GM23248 (cell line): ENCODE results near the gene SNX20. TPM values are rescaled to one million over a fixed set of nuclear protein-coding genes. Genes with fewer than 3 reads are reported as not detected.

Experiments
- DNase-seq: peaks from one replicate; pipeline ENCODE4 v3.0.0-alpha.2; 2015
- H2AFZ ChIP-seq: fragments of 200-600 bp; sonication (generic); 2 replicates; pipeline ENCODE4 v1.6.1; 2016; ENCODE audit warnings: antibody characterized with exemption
- H3F3A ChIP-seq: fragments of 200-600 bp; sonication (generic); 2 replicates; pipeline ENCODE4 v1.6.1; 2016; ENCODE audit warnings: mild to moderate bottlenecking, antibody characterized with exemption, mixed run types; ENCODE audit not compliant: insufficient read depth
- H3K27ac ChIP-seq: fragments of 200-600 bp; sonication (generic); 2 replicates; pipeline ENCODE4 v1.5.1; 2016; ENCODE audit warnings: mild to moderate bottlenecking
- H3K27me3 ChIP-seq: fragments of 200-600 bp; sonication (generic); replicated peaks from 2 replicates; pipeline ENCODE4 v1.6.1; 2016; ENCODE audit warnings: mild to moderate bottlenecking; ENCODE audit not compliant: insufficient read depth
- H3K36me3 ChIP-seq: fragments of 200-600 bp; sonication (generic); 2 replicates; pipeline ENCODE4 v1.6.1; 2016; ENCODE audit warnings: low read depth, mild to moderate bottlenecking
- H3K4me1 ChIP-seq: fragments of 200-600 bp; sonication (generic); 2 replicates; pipeline ENCODE4 v1.6.1; 2016; ENCODE audit warnings: mild to moderate bottlenecking; ENCODE audit not compliant: insufficient read depth
- H3K4me2 ChIP-seq: fragments of 200-600 bp; sonication (generic); one replicate; pipeline ENCODE4 v1.6.1; 2016; ENCODE audit warnings: mild to moderate bottlenecking; ENCODE audit not compliant: unreplicated experiment
- H3K4me3 ChIP-seq: fragments of 200-600 bp; sonication (generic); 2 replicates; pipeline ENCODE4 v1.5.1; 2016; ENCODE audit warnings: mild to moderate bottlenecking
- H3K79me2 ChIP-seq: fragments of 200-600 bp; sonication (generic); 2 replicates; pipeline ENCODE4 v1.6.1; 2016; ENCODE audit warnings: mild to moderate bottlenecking; ENCODE audit not compliant: insufficient read depth
- H3K9ac ChIP-seq: fragments of 200-600 bp; sonication (generic); 2 replicates; pipeline ENCODE4 v1.6.1; 2016; ENCODE audit warnings: mild to moderate bottlenecking
- H3K9me2 ChIP-seq: fragments of 200-600 bp; sonication (generic); 2 replicates; pipeline ENCODE4 v1.6.1; 2016; ENCODE audit warnings: mixed run types, mild to moderate bottlenecking, moderate library complexity; ENCODE audit not compliant: insufficient read depth
- H3K9me3 ChIP-seq: fragments of 200-600 bp; sonication (generic); one replicate; pipeline ENCODE4 v1.6.1; 2017; ENCODE audit warnings: low read depth
- H4K20me1 ChIP-seq: fragments of 200-600 bp; sonication (generic); 2 replicates; pipeline ENCODE4 v1.6.0; 2016; ENCODE audit not compliant: insufficient read depth
- EZH2 ChIP-seq: fragments of 200-600 bp; sonication (generic); IDR thresholded peaks from 2 replicates; pipeline ENCODE4 v1.6.1; 2018; ENCODE audit warnings: antibody characterized with exemption, mild to moderate bottlenecking; ENCODE audit not compliant: insufficient read depth, poor library complexity, severe bottlenecking
- EZH2phosphoT487 ChIP-seq: fragments of 200-600 bp; sonication (generic); IDR thresholded peaks from 2 replicates; pipeline ENCODE4 v1.6.1; 2018; ENCODE audit warnings: antibody characterized with exemption, moderate library complexity, mild to moderate bottlenecking, low read depth; ENCODE audit not compliant: insufficient read depth
- WGBS, 2 experiments: methylation state at CpG; one replicate each; pipeline ENCODE4 v1.1.6; 2015 to 2017; ENCODE audit warnings: low lambda C conversion rate in 2 of 2, low coverage in 1 of 2; ENCODE audit errors: missing lambda C conversion rate in 2 of 2; 5-methylcytosine and 5-hydroxymethylcytosine counted together
- in situ Hi-C: fragments of 300-500 bp; cut with MboI; formaldehyde crosslinking; loops from 2 replicates; pipeline ENCODE4 v1.15.0; 2020
- polyA plus RNA-seq: library from polyadenylated mRNA; unstranded; fragments of >200 nt; fragmentation: Nextera tagmentation; extraction: Ambion mirVana; gene quantifications from 2 replicates; pipeline ENCODE4 v1.2.1, GENCODE V29; 2016
- total RNA-seq: library from RNA; depleted of rRNA; stranded (reverse); fragments of >200 nt; shearing (Covaris generic); gene quantifications from 2 replicates; pipeline ENCODE4 v1.2.3, GENCODE V29; 2014

Gene SNX20
- total and polyA plus RNA-seq, 2 experiments from 2014 or later: not detected

DNA sequence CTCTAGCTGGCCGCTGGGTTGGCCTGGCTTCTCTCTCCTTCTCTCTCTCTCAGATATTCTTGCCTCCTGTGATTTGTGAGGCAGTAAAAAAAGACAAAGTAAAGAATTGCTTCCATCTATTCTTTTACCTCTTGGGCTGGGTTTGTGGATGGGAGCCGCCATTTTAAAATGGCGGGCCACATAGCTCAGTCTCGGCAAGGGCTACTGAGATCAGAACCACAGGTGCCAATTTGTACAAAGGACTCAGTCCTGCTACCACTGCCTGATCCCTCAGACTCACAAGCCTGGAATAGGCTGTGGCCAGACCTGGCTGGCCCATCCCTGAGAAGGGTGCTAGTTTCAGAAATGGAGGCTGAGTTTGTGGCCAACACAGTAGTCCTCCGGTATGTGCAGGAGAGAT lies 36.4 kb upstream of the SNX20 start:
- H3K27me3 ChIP-seq: no peaks in the 10 kb centered on the region
- no peaks in the 10 kb centered on the region for H3K9me2 ChIP-seq
- H3K9ac ChIP-seq: no peak overlapping the region
- WGBS, 2 experiments: 74 to 80% methylated on average over 5 of the region's 5 CpGs
- H4K20me1 ChIP-seq: no peaks in the 10 kb centered on the region
- no peaks in the 10 kb centered on the region for H3K4me1 ChIP-seq
- no peaks in the 10 kb centered on the region for H3K9me3 ChIP-seq
- no peak overlapping the region for H3K4me3 ChIP-seq
- no peak overlapping the region for H3K4me2 ChIP-seq
- in situ Hi-C loops: no loop called here
- no peak for DNase-seq
- no peak overlapping the region for H3K27ac ChIP-seq
- H3K36me3 ChIP-seq: no peaks in the 10 kb centered on the region
- no peaks in the 10 kb centered on the region for H3F3A ChIP-seq
- TF ChIP-seq EZH2phosphoT487: no peak
- no peak for TF ChIP-seq EZH2
- H3K79me2 ChIP-seq: no peaks in the 10 kb centered on the region
- no peak overlapping the region for H2AFZ ChIP-seq

DNA sequence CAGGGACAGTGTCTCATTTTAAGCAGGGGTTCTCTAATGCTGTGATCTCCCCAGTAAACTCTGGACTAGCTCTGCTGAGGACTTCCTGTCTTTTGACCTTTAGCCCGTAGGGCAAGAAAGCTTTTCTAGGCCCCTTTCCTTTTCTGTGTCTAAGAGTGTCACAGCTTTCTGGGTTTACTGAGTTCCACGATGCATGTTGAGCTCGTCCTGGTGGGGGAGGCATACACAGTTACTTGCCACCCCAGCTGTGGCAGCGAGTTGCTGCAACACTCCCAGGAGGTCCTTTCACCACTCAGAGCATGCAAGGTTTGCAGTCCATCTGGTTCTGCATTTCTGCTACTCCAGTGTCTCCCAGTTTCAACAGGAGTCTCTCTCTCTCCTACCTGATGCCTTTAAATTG lies 36.0 kb upstream of the SNX20 start:
- Histone ChIP-seq H3K27me3 (no peaks in the 10 kb centered on the region), H3K36me3 (no peaks in the 10 kb centered on the region), H3K9me3 (no peaks in the 10 kb centered on the region), H2AFZ (no peak overlapping the region), H3F3A (no peaks in the 10 kb centered on the region), H3K27ac (no peak overlapping the region), H3K4me2 (no peak overlapping the region), H3K79me2 (no peaks in the 10 kb centered on the region), H4K20me1 (no peaks in the 10 kb centered on the region), H3K9me2 (no peaks in the 10 kb centered on the region), H3K4me1 (no peaks in the 10 kb centered on the region), H3K9ac (no peak overlapping the region), H3K4me3 (no peak overlapping the region)
- TF ChIP-seq EZH2 (no peak), EZH2phosphoT487 (no peak)
- in situ Hi-C loops: no loop called here
- no peak for DNase-seq
- 72 to 76% methylated on average over 4 of the region's 4 CpGs for WGBS, 2 experiments

DNA sequence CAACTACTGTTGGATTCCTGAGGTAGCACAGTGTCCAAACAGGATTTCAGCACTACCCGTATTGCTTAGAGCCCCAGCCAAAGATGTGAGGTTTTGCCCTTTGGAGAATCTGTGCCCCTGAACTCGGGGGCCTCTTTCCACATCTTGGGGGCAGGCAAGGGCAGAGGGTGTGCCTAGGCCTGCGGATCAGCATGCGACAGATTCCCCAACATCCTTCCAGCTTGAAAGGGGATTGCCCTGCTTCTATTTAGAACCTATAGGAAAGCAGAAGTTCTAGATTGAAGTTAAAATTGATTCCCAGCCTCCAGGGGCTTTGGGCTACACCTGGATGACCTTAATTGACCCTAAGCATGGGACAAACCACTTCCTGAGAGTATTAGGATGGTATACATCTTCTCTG lies 31.8 kb upstream of the SNX20 start:
- H3K9me2 ChIP-seq: no peaks in the 10 kb centered on the region
- 63 to 71% methylated on average over 4 of the region's 4 CpGs for WGBS, 2 experiments
- in situ Hi-C loops: no loop called here

GRCh38 chr16:50712560-50712898 lies 31.4 kb upstream of the SNX20 start:
- in situ Hi-C loops: no loop called here
- no peak for DNase-seq
- H3K27me3 ChIP-seq: no peaks in the 10 kb centered on the region
- H3K27ac ChIP-seq: no peak overlapping the region
- no peaks in the 10 kb centered on the region for H3K9me3 ChIP-seq
- no peaks in the 10 kb centered on the region for H3K9me2 ChIP-seq
- H3F3A ChIP-seq: no peaks in the 10 kb centered on the region
- no peaks in the 10 kb centered on the region for H3K79me2 ChIP-seq
- H2AFZ ChIP-seq: no peak overlapping the region
- no peak for TF ChIP-seq EZH2phosphoT487
- TF ChIP-seq EZH2: no peak
- whole genome bisulfite sequencing, 2 experiments: 65 to 91% methylated on average over 3 of the region's 3 CpGs
- H3K4me1 ChIP-seq: no peaks in the 10 kb centered on the region
- H4K20me1 ChIP-seq: no peaks in the 10 kb centered on the region
- no peaks in the 10 kb centered on the region for H3K36me3 ChIP-seq
- no peak overlapping the region for H3K4me3 ChIP-seq
- no peak overlapping the region for H3K9ac ChIP-seq
- no peak overlapping the region for H3K4me2 ChIP-seq

More for the DNA sequence above, 31.8 kb upstream of the SNX20 start:
- Histone ChIP-seq H3K79me2 (no peaks in the 10 kb centered on the region), H3K27me3 (no peaks in the 10 kb centered on the region), H3K36me3 (no peaks in the 10 kb centered on the region), H3K9ac (no peak overlapping the region), H3K4me3 (no peak overlapping the region), H3K9me3 (no peaks in the 10 kb centered on the region), H2AFZ (no peak overlapping the region), H3K4me1 (no peaks in the 10 kb centered on the region), H3K27ac (no peak overlapping the region), H3F3A (no peaks in the 10 kb centered on the region), H3K4me2 (no peak overlapping the region), H4K20me1 (no peaks in the 10 kb centered on the region)
- no peak for DNase-seq
- no peak for TF ChIP-seq EZH2
- no peak for TF ChIP-seq EZH2phosphoT487

DNA sequence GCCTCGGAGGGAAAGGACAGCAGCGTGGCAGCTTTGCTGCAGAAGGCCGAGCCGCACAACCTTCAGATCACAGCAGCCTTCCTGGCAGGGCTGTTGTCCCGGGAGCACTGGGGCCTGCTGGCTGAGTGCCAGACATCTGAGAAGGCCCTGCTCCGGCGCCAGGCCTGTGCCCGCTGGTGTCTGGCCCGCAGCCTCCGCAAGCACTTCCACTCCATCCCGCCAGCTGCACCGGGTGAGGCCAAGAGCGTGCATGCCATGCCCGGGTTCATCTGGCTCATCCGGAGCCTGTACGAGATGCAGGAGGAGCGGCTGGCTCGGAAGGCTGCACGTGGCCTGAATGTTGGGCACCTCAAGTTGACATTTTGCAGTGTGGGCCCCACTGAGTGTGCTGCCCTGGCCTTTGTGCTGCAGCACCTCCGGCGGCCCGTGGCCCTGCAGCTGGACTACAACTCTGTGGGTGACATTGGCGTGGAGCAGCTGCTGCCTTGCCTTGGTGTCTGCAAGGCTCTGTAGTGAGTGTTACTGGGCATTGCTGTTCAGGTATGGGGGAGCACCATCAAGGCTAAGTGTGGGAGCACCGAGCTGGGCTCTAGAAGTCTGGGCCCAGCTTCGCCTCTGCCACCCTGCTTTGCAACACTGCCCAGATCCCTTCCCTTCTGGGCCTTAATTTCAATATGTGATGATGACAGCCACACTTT lies 30.9 kb upstream of the SNX20 start:
- no peak overlapping the region for H3K27ac ChIP-seq
- H3K9me3 ChIP-seq: no peaks in the 10 kb centered on the region
- H3K9me2 ChIP-seq: no peaks in the 10 kb centered on the region
- 72 to 73% methylated on average over 22 to 25 of the region's 25 CpGs for WGBS, 2 experiments
- H3K27me3 ChIP-seq: no peaks in the 10 kb centered on the region
- no peaks in the 10 kb centered on the region for H3K79me2 ChIP-seq
- no peak overlapping the region for H3K9ac ChIP-seq
- DNase-seq: no peak
- in situ Hi-C loops: no loop called here
- no peaks in the 10 kb centered on the region for H3F3A ChIP-seq
- no peak overlapping the region for H3K4me3 ChIP-seq
- no peak overlapping the region for H2AFZ ChIP-seq
- no peaks in the 10 kb centered on the region for H3K4me1 ChIP-seq
- H4K20me1 ChIP-seq: no peaks in the 10 kb centered on the region
- H3K36me3 ChIP-seq: no peaks in the 10 kb centered on the region
- no peak overlapping the region for H3K4me2 ChIP-seq
- TF ChIP-seq EZH2phosphoT487 (no peak), EZH2 (no peak)
